HepG2 (cell line): ENCODE measurements around the gene ABTB2. TPM values are rescaled to one million over a fixed set of nuclear protein-coding genes. Genes with fewer than 3 reads are reported as not detected.

Experiments used
- CBFB ChIP-seq: sonication (generic); formaldehyde crosslinking; IDR thresholded peaks from 2 replicates; pipeline ENCODE4 v1.4.0; 2020; ENCODE audit warnings: missing genetic modification reagents
- DNMT3B ChIP-seq: conservative IDR thresholded peaks from 2 replicates; pipeline ENCODE4 v1.6.1; 2016; ENCODE audit warnings: missing biosample characterization, control low read depth
- DR1 ChIP-seq: sonication (generic); formaldehyde crosslinking; IDR thresholded peaks from 2 replicates; pipeline ENCODE4 v1.8.0; 2021; ENCODE audit warnings: mild to moderate bottlenecking, missing genetic modification reagents, inconsistent platforms
- EHMT2 ChIP-seq: fragments of 200-600 bp; sonication (generic); IDR thresholded peaks from 2 replicates; pipeline ENCODE4 v1.7.0; 2017; ENCODE audit warnings: antibody characterized with exemption, low read depth, low read length, borderline replicate concordance
- ELF1 ChIP-seq: sonication (generic); formaldehyde crosslinking; IDR thresholded peaks from 2 replicates; pipeline ENCODE4 v1.4.0; 2020; ENCODE audit warnings: missing genetic modification reagents
- FOXK2 ChIP-seq: fragments of 450-650 bp; IDR thresholded peaks from 2 replicates; pipeline ENCODE4 v1.6.1; 2016
- JARID2 ChIP-seq: sonication (generic); formaldehyde crosslinking; IDR thresholded peaks from 2 replicates; pipeline ENCODE4 v1.8.1; 2023; ENCODE audit warnings: missing genetic modification reagents, inconsistent platforms; ENCODE audit not compliant: insufficient replicate concordance
- KMT2B ChIP-seq: IDR thresholded peaks from 2 replicates; pipeline ENCODE4 v1.6.1; 2016; ENCODE audit warnings: missing genetic modification reagents, missing compliant biosample characterization
- MAZ ChIP-seq, 2 experiments: sonication (generic) in 1 of 2; formaldehyde crosslinking in 1 of 2; IDR thresholded peaks; 2 replicates each; pipeline versions ENCODE4 v1.5.0 to v1.6.1; 2012 to 2020; ENCODE audit warnings: low read depth in 2 of 2, mild to moderate bottlenecking in 2 of 2, borderline replicate concordance in 1 of 2, improper control_type of control experiment in 1 of 2, low read length in 1 of 2, missing genetic modification reagents in 1 of 2, moderate library complexity in 1 of 2
- MBNL3 ChIP-seq: fragments of 250-450 bp; sonication (Bioruptor Pico); conservative IDR thresholded peaks from 2 replicates; pipeline ENCODE4 v1.8.0; 2022; ENCODE audit warnings: mild to moderate bottlenecking, inconsistent platforms
- MXI1 ChIP-seq: IDR thresholded peaks from 3 replicates; pipeline ENCODE4 v1.6.1; 2012; ENCODE audit warnings: low read depth, low read length, inconsistent platforms, borderline replicate concordance
- NAIF1 ChIP-seq: sonication (generic); formaldehyde crosslinking; IDR thresholded peaks from 2 replicates; pipeline ENCODE4 v1.5.0; 2020; ENCODE audit warnings: mild to moderate bottlenecking, missing genetic modification reagents, borderline replicate concordance
- NBN ChIP-seq: fragments of 450-650 bp; conservative IDR thresholded peaks from 2 replicates; pipeline ENCODE4 v1.6.1; 2017
- PRDM15 ChIP-seq: sonication (generic); formaldehyde crosslinking; IDR thresholded peaks from 2 replicates; pipeline ENCODE4 v1.4.0; 2020; ENCODE audit warnings: missing genetic modification reagents
- REL ChIP-seq: sonication (generic); formaldehyde crosslinking; conservative IDR thresholded peaks from 2 replicates; pipeline ENCODE4 v1.8.0; 2022; ENCODE audit warnings: mild to moderate bottlenecking, missing genetic modification reagents, moderate library complexity
- SRY ChIP-seq: sonication (generic); formaldehyde crosslinking; IDR thresholded peaks from 2 replicates; pipeline ENCODE4 v1.8.0; 2022; ENCODE audit warnings: mild to moderate bottlenecking, missing genetic modification reagents
- THAP8 ChIP-seq: sonication (generic); formaldehyde crosslinking; IDR thresholded peaks from 2 replicates; pipeline ENCODE4 v1.5.1; 2020; ENCODE audit warnings: missing genetic modification reagents, mild to moderate bottlenecking, borderline replicate concordance
- WIZ ChIP-seq: sonication (generic); formaldehyde crosslinking; IDR thresholded peaks from 2 replicates; pipeline ENCODE4 v1.5.1; 2020; ENCODE audit warnings: mild to moderate bottlenecking, missing genetic modification reagents
- ZBTB42 ChIP-seq: sonication (generic); formaldehyde crosslinking; IDR thresholded peaks from 2 replicates; pipeline ENCODE4 v1.5.0; 2020; ENCODE audit warnings: mild to moderate bottlenecking, missing genetic modification reagents
- ZFP37 ChIP-seq: sonication (generic); formaldehyde crosslinking; IDR thresholded peaks from 2 replicates; pipeline ENCODE4 v1.4.0; 2020; ENCODE audit warnings: missing genetic modification reagents, borderline replicate concordance
- ZNF205 ChIP-seq: IDR thresholded peaks from 2 replicates; pipeline ENCODE4 v1.6.1; 2018; ENCODE audit warnings: missing biosample characterization, missing genetic modification reagents
- ZNF598 ChIP-seq: sonication (generic); formaldehyde crosslinking; IDR thresholded peaks from 2 replicates; pipeline ENCODE4 v1.5.1; 2020; ENCODE audit warnings: mild to moderate bottlenecking, missing genetic modification reagents, borderline replicate concordance
- ZNF776 ChIP-seq: sonication (generic); formaldehyde crosslinking; IDR thresholded peaks from 2 replicates; pipeline ENCODE4 v1.4.0; 2020; ENCODE audit warnings: mild to moderate bottlenecking, missing genetic modification reagents
- ZSCAN12 ChIP-seq: sonication (generic); formaldehyde crosslinking; IDR thresholded peaks from 2 replicates; pipeline ENCODE4 v1.9.0; 2021; ENCODE audit warnings: mild to moderate bottlenecking, missing genetic modification reagents
- polyA plus RNA-seq, 8 experiments: library from polyadenylated mRNA; depleted of rRNA in 3 of 8; stranded (reverse) in 7 of 8; unstranded in 1 of 8; fragments of >200 nt; fragmentation: Illumina TruSeq in 4 of 8; extraction: Trizol in 4 of 8; gene quantifications; 2 replicates each; pipeline versions ENCODE4 v1.2.1 to v1.2.3, GENCODE V29; 2011 to 2016; ENCODE audit warnings: low read depth in 4 of 8, missing spikeins in 1 of 8, mixed read lengths in 1 of 8; ENCODE audit not compliant: insufficient read depth in 1 of 8
- total RNA-seq, 5 experiments: library from RNA; depleted of rRNA; stranded (reverse); fragments of >200 nt; fragmentation: Illumina TruSeq; extraction: Trizol; gene quantifications; 2 replicates each; pipeline ENCODE4 v1.2.3, GENCODE V29; 2016; ENCODE audit warnings: low read depth in 1 of 5
- TF ChIP-seq, protein P1 (sequence below): sonication (generic); IDR thresholded peaks from 2 replicates; pipeline ENCODE4 v1.6.1; 2016; ENCODE audit warnings: low read depth, borderline replicate concordance
- TF ChIP-seq, protein P2 (sequence below): sonication (generic); formaldehyde crosslinking; IDR thresholded peaks from 2 replicates; pipeline ENCODE4 v1.8.0; 2022; ENCODE audit warnings: missing genetic modification reagents, low read depth, mild to moderate bottlenecking, borderline replicate concordance

Gene ABTB2
- total and polyA plus RNA-seq, 2 of the 13 experiments (the other 11 are each of a cell fraction or from before 2014, with no cell fraction given), result 5.1 to 15.4 TPM

- TF ChIP-seq, protein P1, sequence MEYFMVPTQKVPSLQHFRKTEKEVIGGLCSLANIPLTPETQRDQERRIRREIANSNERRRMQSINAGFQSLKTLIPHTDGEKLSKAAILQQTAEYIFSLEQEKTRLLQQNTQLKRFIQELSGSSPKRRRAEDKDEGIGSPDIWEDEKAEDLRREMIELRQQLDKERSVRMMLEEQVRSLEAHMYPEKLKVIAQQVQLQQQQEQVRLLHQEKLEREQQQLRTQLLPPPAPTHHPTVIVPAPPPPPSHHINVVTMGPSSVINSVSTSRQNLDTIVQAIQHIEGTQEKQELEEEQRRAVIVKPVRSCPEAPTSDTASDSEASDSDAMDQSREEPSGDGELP, result peak; percentile 71; the same call in 1 of the 2 replicates
- TF ChIP-seq ZFP37 (CRISPR knock-in tag) (no peak), ZNF205 (peak; percentile 68; the same call in 1 of the 2 replicates), CBFB (CRISPR knock-in tag) (0 out of 2 replicates have a peak, but pooled peaks have one; percentile 65), KMT2B (CRISPR knock-in tag) (peak; percentile 81), MXI1 (peak; percentile 48; the same call in 1 of the 3 replicates), ZSCAN12 (no peak), NAIF1 (no peak), ZNF598 (CRISPR knock-in tag) (no peak), JARID2 (CRISPR knock-in tag) (no peak), MAZ (IDR thresholded peaks at IDR 0.05; ENCODE audit: borderline replicate concordance, low read depth, low read length) (peak; percentile 57; the same call in 1 of the 2 replicates), MAZ (CRISPR knock-in tag; IDR thresholded peaks at IDR 0.05; ENCODE audit: low read depth) (no peak; the same call in 1 of the 2 replicates), DR1 (CRISPR knock-in tag) (no peak), NBN (no peak), EHMT2 (peak; percentile 65; the same call in 1 of the 2 replicates), REL (no peak), WIZ (CRISPR knock-in tag) (no peak), FOXK2 (no peak), THAP8 (no peak), DNMT3B (CRISPR knock-in tag) (no peak), ELF1 (no peak), ZNF776 (CRISPR knock-in tag) (no peak), PRDM15 (no peak), MBNL3 (CRISPR knock-in tag) (no peak), SRY (no peak), ZBTB42 (CRISPR knock-in tag) (no peak)
- TF ChIP-seq, protein P2, sequence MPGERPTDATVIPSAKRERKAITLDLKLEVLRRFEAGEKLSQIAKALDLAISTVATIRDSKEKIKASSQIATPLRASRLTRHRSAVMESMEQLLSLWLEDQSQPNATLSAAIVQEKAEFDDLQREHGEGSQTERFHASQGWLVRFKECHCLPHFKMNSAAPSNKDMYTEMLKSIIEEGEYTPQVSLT (CRISPR knock-in tag), result no peak
These were observed 12.9 kb downstream of the ABTB2 start (continued) for GRCh38 chr11:34344768-34345539.
